Sigmoid colon (tissue), 7 donors: ENCODE data around the gene MSLN. TPM values are rescaled to one million over a fixed set of nuclear protein-coding genes. Genes with fewer than 3 reads are reported as not detected.
"Not testable (repeated sequence)": the region's sequence is repeated elsewhere in the genome, so short reads cannot be mapped to it uniquely, and the experiment has no call there.

ENCODE experiments used
- DNase-seq: peaks from one replicate; pipeline ENCODE4 v3.0.0-alpha.2; 2019
- H3K27ac ChIP-seq, 4 donors: fragments of 200-600 bp; sonication (generic); one replicate each; pipeline ENCODE4 v1.5.1; 2016 to 2019; ENCODE audit warnings: mild to moderate bottlenecking in 1 of 4
- H3K27me3 ChIP-seq, 3 donors: fragments of 200-600 bp; sonication (generic); one replicate each; pipeline ENCODE4 v1.5.1; 2019; ENCODE audit warnings: mild to moderate bottlenecking in 1 of 3
- H3K36me3 ChIP-seq, 4 donors: fragments of 200-600 bp; sonication (generic); one replicate each; pipeline ENCODE4 v1.5.1; 2016 to 2019
- H3K4me1 ChIP-seq, 4 donors: fragments of 200-600 bp; sonication (generic); one replicate each; pipeline ENCODE4 v1.5.1; 2017 to 2019
- H3K4me3 ChIP-seq, 4 donors: fragments of 200-600 bp; sonication (generic); one replicate each; pipeline ENCODE4 v1.5.1; 2017 to 2019; ENCODE audit warnings: mild to moderate bottlenecking in 2 of 4, moderate library complexity in 1 of 4
- H3K9me3 ChIP-seq, 4 donors: fragments of 200-600 bp in 3 of 4; sonication (generic) in 3 of 4; one replicate each; pipeline versions ENCODE4 v1.5.1 to v1.6.1; 2013 to 2019
- EP300 ChIP-seq, 4 donors: sonication (generic); formaldehyde crosslinking; IDR thresholded peaks; one replicate each; pipeline ENCODE4 v1.6.1; 2017; ENCODE audit warnings: antibody characterized with exemption in 4 of 4
- POLR2A ChIP-seq, 2 donors: fragments of 450-650 bp; IDR thresholded peaks; one replicate each; pipeline ENCODE4 v1.6.1; 2016; ENCODE audit warnings: antibody characterized with exemption in 2 of 2, mild to moderate bottlenecking in 2 of 2, moderate library complexity in 2 of 2
- POLR2AphosphoS5 ChIP-seq, 4 donors: sonication (generic); formaldehyde crosslinking; IDR thresholded peaks; one replicate each; pipeline ENCODE4 v1.6.1; 2017; ENCODE audit warnings: antibody characterized with exemption in 4 of 4
- WGBS, 2 donors: extraction: QIAGEN DNeasy Blood & Tissue Kit; methylation state at CpG; one replicate each; pipeline ENCODE4 v1.1.7; 2013; 5-methylcytosine and 5-hydroxymethylcytosine counted together
- intact Hi-C: fragments of 100-400 bp; cut with DNase I; formaldehyde crosslinking; loops from one replicate; pipeline ENCODE4 v1.15.1; 2023
- polyA plus RNA-seq, 3 donors: library from polyadenylated mRNA; stranded (reverse); fragments of 200-250 nt; gene quantifications; one replicate each; pipeline ENCODE4 v1.2.3, GENCODE V29; 2013
- total RNA-seq, 4 donors: library from RNA; depleted of rRNA; stranded (reverse); fragments of >200 nt; gene quantifications; one replicate each; pipeline ENCODE4 v1.1.0, GENCODE V29; 2016
- TF ChIP-seq, protein P1 (sequence below), 4 experiments: fragments of 450-650 bp in 3 of 4; fragments of 200-600 bp in 1 of 4; IDR thresholded peaks; one replicate each; pipeline ENCODE4 v1.5.1; 2016 to 2019; ENCODE audit warnings: antibody characterized with exemption in 4 of 4, mild to moderate bottlenecking in 3 of 4, moderate library complexity in 2 of 4
- donor health status: healthy with polysubstance abuse.
- donor health status: Bipolar disorder and iron deficiency.
- donor health status: healthy.

Gene MSLN
- total and polyA plus RNA-seq, 7 donors = 0.54 to 3.5 (median 1.2) TPM; not detected in 3

GRCh38 chr16:740459-740763, 20.1 kb upstream of the MSLN start:
- Histone ChIP-seq H3K27ac (peak overlapping the region; percentile 69 to 75 (median 72)), H3K4me1 (peaks cover 0 to 18% (median 15%) of the 10 kb centered on the region in 4 donors), H3K27me3 (peaks cover 0 to 2% (median 0%) of the 10 kb centered on the region in 3 donors), H3K36me3 (peaks cover 15 to 38% (median 23%) of the 10 kb centered on the region in 4 donors), H3K9me3 (no peaks in the 10 kb centered on the region), H3K4me3 (peak overlapping the region; percentile 79 to 92 (median 88))
- no peak for DNase-seq
- intact Hi-C loops = loop anchor here (1.0 to 2.0 kb wide), 2 partner anchors 20 to 29 kb away; partner anchors contain the start of gene ANTKMT
- TF ChIP-seq EP300 (IDR thresholded peaks at IDR 0.05) = no peak
- no peak for TF ChIP-seq POLR2A (IDR thresholded peaks at IDR 0.05)
- TF ChIP-seq, protein P1, sequence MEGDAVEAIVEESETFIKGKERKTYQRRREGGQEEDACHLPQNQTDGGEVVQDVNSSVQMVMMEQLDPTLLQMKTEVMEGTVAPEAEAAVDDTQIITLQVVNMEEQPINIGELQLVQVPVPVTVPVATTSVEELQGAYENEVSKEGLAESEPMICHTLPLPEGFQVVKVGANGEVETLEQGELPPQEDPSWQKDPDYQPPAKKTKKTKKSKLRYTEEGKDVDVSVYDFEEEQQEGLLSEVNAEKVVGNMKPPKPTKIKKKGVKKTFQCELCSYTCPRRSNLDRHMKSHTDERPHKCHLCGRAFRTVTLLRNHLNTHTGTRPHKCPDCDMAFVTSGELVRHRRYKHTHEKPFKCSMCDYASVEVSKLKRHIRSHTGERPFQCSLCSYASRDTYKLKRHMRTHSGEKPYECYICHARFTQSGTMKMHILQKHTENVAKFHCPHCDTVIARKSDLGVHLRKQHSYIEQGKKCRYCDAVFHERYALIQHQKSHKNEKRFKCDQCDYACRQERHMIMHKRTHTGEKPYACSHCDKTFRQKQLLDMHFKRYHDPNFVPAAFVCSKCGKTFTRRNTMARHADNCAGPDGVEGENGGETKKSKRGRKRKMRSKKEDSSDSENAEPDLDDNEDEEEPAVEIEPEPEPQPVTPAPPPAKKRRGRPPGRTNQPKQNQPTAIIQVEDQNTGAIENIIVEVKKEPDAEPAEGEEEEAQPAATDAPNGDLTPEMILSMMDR (IDR thresholded peaks at IDR 0.05) = no peak
- TF ChIP-seq POLR2AphosphoS5 (IDR thresholded peaks at IDR 0.05) = no peak
- WGBS, 2 donors = 0% methylated on average over 22 of the region's 22 CpGs

DNA sequence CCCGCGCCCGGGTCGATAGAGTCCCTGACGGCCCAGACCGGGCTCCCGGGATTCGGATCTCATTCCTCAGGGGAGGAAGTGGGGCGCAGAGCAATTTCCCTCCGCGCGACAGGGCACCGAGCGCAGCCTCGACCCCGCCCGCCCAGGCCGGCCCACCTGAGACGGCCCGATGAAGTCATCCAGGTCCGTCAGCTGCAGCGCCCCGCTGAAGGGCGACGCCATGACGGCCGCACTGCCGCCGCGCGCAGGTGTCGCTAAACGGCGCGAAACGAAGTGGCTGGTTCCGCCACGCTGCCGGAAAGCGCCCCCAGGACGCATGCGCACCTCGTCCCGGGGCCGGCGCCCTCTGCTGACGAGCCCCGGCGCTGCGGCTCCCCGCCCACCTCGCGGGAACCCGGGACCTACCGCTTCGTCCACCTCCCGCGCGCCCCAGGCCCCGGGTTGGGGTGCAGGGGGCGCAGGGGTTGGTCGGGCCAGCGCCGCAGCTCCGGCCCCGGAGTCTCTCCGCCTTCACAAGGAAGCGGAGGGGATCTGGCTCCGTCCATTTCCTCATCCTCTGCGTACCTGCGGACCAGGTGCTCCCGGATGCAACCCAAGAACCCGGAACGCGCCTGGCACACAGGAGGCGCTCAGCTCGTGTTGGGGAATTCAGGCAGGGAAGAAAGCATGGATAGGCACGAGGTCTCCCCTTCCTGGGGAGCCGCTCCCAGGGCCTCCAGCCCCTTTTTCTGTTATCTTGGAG, 19.6 kb upstream of the MSLN start, which contains the start of gene CIAO3:
CIAO3 (minus strand) TSS at position 234 of the 742 bp plus-strand sequence; CDS start at position 222, 12 bp downstream.
- H3K27ac ChIP-seq = peak within 1 kb of the TSS; percentile 69 to 75 (median 72)

DNA sequence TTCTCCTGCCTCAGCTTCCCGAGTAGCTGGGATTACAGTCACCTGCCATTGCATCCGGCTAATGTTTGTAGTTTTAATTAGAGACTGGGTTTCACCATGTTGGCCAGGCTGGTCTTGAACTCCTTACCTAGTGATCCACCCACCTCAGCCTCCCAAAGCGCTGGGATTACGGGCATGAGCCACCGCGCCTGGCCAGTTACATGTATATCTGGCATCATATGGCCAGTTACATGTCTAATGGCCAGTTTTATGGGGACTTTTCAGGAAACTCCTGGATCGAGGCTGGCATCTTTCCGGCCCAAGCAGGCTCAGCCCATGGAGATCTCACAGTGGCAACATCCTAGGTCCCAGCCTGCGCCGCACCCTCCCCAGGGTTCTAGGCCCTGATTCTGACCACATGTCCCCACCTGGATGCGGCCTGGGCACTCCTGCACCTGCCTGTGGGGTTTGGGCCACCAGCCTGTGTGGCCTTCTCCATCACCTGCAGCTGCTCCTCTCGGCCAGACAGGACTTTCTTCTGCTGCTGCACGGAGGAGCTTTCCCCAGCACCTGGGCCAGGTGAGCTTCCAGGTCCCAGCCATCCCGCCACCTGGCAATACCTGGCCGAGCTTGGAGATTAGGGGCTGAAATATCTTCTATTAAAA, 18.4 kb upstream of the MSLN start:
- TF ChIP-seq, protein P1 (IDR thresholded peaks at IDR 0.05) = no peak
- TF ChIP-seq POLR2AphosphoS5 (IDR thresholded peaks at IDR 0.05) = no peak
- TF ChIP-seq EP300 (IDR thresholded peaks at IDR 0.05) = no peak
- TF ChIP-seq POLR2A (IDR thresholded peaks at IDR 0.05) = no peak
- peaks cover 5 to 21% (median 8%) of the 10 kb centered on the region in 4 donors for H3K36me3 ChIP-seq
- 91 to 93% methylated on average over 15 of the region's 15 CpGs for WGBS, 2 donors
- H3K9me3 ChIP-seq = no peaks in the 10 kb centered on the region
- intact Hi-C loops = loop anchor here (2.0 kb wide), 1 partner anchor 21 kb away; the partner anchor contains the start of gene ANTKMT
- H3K27ac ChIP-seq = no peak overlapping the region
- peaks cover 0 to 18% (median 15%) of the 10 kb centered on the region in 4 donors for H3K4me1 ChIP-seq
- no peak for DNase-seq
- H3K27me3 ChIP-seq = peaks cover 0 to 5% (median 0%) of the 10 kb centered on the region in 3 donors
- no peak overlapping the region for H3K4me3 ChIP-seq

More for the DNA sequence above, 19.6 kb upstream of the MSLN start, which contains the start of gene CIAO3:
- H3K36me3 ChIP-seq = peaks cover 12 to 33% (median 19%) of the 10 kb centered on the region in 4 donors
- H3K27me3 ChIP-seq = peaks cover 0 to 5% (median 0%) of the 10 kb centered on the region in 3 donors
- no peaks in the 10 kb centered on the region for H3K9me3 ChIP-seq
- H3K4me3 ChIP-seq = peak within 1 kb of the TSS; percentile 79 to 92 (median 88)
- intact Hi-C loops = loop anchor here (1.0 to 2.0 kb wide), 2 partner anchors 20 to 30 kb away; partner anchors contain the start of gene ANTKMT
- TF ChIP-seq POLR2A (IDR thresholded peaks at IDR 0.05) (peak; percentile 16 to 58), POLR2AphosphoS5 (IDR thresholded peaks at IDR 0.05) (peak; percentile 95 to 99 (median 98)), EP300 (IDR thresholded peaks at IDR 0.05) (no peak)
- TF ChIP-seq, protein P1 (IDR thresholded peaks at IDR 0.05) = peak; percentile 62 to 97 (median 72)
- WGBS, 2 donors = 1% methylated on average over 79 of the region's 79 CpGs
- peak; percentile 94 for DNase-seq
- H3K4me1 ChIP-seq = peaks cover 0 to 18% (median 15%) of the 10 kb centered on the region in 4 donors

GRCh38 chr16:742894-743293, 17.6 kb upstream of the MSLN start:
- H3K4me3 ChIP-seq, H3K9me3 ChIP-seq, H3K27ac ChIP-seq, H3K27me3 ChIP-seq, DNase-seq, intact Hi-C loops: not testable (repeated sequence)
- WGBS, 2 donors = 86 to 88% methylated on average over 14 of the region's 14 CpGs
- Histone ChIP-seq H3K4me1 (peaks cover 0 to 18% (median 15%) of the 10 kb centered on the region in 4 donors), H3K36me3 (peaks cover 0 to 14% (median 2%) of the 10 kb centered on the region in 4 donors)
